Prostate gland (tissue), 2 donors: Measurements from ENCODE around the gene CGREF1. TPM values are rescaled to one million over a fixed set of nuclear protein-coding genes. Genes with fewer than 3 reads are reported as not detected.

Source experiments
- DNase-seq: peaks from one replicate; pipeline ENCODE4 v3.0.0-alpha.2; 2019; ENCODE audit warnings: low spot score
- H3K27ac ChIP-seq, 2 donors: fragments of 200-600 bp; sonication (generic); 2 replicates each; pipeline ENCODE4 v1.5.1; 2017 to 2019
- H3K27me3 ChIP-seq: fragments of 200-600 bp; sonication (generic); replicated peaks from 2 replicates; pipeline ENCODE4 v1.5.1; 2019; ENCODE audit not compliant: insufficient read depth
- H3K36me3 ChIP-seq, 2 donors: fragments of 200-600 bp; sonication (generic); 1 replicate in 1 of 2; 2 replicates in 1 of 2; pipeline versions ENCODE4 v1.5.1 to v1.8.1; 2017 to 2019
- H3K4me1 ChIP-seq: fragments of 200-600 bp; sonication (generic); replicated peaks from 2 replicates; pipeline ENCODE4 v1.5.1; 2019
- H3K4me3 ChIP-seq, 2 donors: fragments of 200-600 bp; sonication (generic); 2 replicates each; pipeline ENCODE4 v1.5.1; 2017 to 2019
- H3K9me3 ChIP-seq: fragments of 200-600 bp; sonication (generic); 2 replicates; pipeline ENCODE4 v1.5.1; 2017
- POLR2A ChIP-seq: fragments of 450-650 bp; IDR thresholded peaks from one replicate; pipeline ENCODE4 v1.6.1; 2016; ENCODE audit warnings: antibody characterized with exemption, mild to moderate bottlenecking
- POLR2AphosphoS5 ChIP-seq: sonication (generic); formaldehyde crosslinking; IDR thresholded peaks from one replicate; pipeline ENCODE4 v1.6.1; 2017; ENCODE audit warnings: antibody characterized with exemption
- WGBS: methylation state at CpG from one replicate; pipeline ENCODE4 v1.1.5; 2018; 5-methylcytosine and 5-hydroxymethylcytosine counted together
- intact Hi-C: fragments of 100-400 bp; cut with DNase I; formaldehyde crosslinking; loops from one replicate; pipeline ENCODE4 v1.14.2; 2022
- total RNA-seq, 2 donors: library from RNA; depleted of rRNA; stranded (reverse); fragments of >200 nt; gene quantifications; one replicate each; pipeline ENCODE4 v1.1.0, GENCODE V29; 2016
- TF ChIP-seq, protein P1 (sequence below), 4 experiments: fragments of 200-600 bp in 2 of 4; fragments of 450-650 bp in 2 of 4; sonication (generic) in 2 of 4; IDR thresholded peaks; 1 replicate in 3 of 4; 2 replicates in 1 of 4; pipeline ENCODE4 v1.5.1; 2016 to 2019; ENCODE audit warnings: antibody characterized with exemption in 4 of 4, mild to moderate bottlenecking in 2 of 4, moderate library complexity in 2 of 4

Gene CGREF1
- total RNA-seq, 2 donors from 2014 or later = 4.9 to 10.7 TPM

- intact Hi-C loops = no loop called here
- H3K27ac ChIP-seq = no peak overlapping the region
- WGBS = 96% methylated on average over 8 of the region's 8 CpGs
Measured at GRCh38 chr2:27147935-27148334, 29.0 kb upstream of the CGREF1 start.

GRCh38 chr2:27145682-27146081 lies 26.8 kb upstream of the CGREF1 start:
- TF ChIP-seq POLR2A = no peak
- no peak for TF ChIP-seq POLR2AphosphoS5
- TF ChIP-seq, protein P1, sequence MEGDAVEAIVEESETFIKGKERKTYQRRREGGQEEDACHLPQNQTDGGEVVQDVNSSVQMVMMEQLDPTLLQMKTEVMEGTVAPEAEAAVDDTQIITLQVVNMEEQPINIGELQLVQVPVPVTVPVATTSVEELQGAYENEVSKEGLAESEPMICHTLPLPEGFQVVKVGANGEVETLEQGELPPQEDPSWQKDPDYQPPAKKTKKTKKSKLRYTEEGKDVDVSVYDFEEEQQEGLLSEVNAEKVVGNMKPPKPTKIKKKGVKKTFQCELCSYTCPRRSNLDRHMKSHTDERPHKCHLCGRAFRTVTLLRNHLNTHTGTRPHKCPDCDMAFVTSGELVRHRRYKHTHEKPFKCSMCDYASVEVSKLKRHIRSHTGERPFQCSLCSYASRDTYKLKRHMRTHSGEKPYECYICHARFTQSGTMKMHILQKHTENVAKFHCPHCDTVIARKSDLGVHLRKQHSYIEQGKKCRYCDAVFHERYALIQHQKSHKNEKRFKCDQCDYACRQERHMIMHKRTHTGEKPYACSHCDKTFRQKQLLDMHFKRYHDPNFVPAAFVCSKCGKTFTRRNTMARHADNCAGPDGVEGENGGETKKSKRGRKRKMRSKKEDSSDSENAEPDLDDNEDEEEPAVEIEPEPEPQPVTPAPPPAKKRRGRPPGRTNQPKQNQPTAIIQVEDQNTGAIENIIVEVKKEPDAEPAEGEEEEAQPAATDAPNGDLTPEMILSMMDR (IDR thresholded peaks at IDR 0.05) = no peak
- H3K36me3 ChIP-seq = no peaks in the 10 kb centered on the region
- DNase-seq = no peak
- no peak overlapping the region for H3K4me3 ChIP-seq
- H3K9me3 ChIP-seq = no peaks in the 10 kb centered on the region
- no peaks in the 10 kb centered on the region for H3K4me1 ChIP-seq
- H3K27ac ChIP-seq = no peak overlapping the region
- 59% methylated on average over 2 of the region's 2 CpGs for WGBS
- intact Hi-C loops = no loop called here
- H3K27me3 ChIP-seq = no peaks in the 10 kb centered on the region

More at GRCh38 chr2:27147935-27148334, 29.0 kb upstream of the CGREF1 start:
- TF ChIP-seq, protein P1 (IDR thresholded peaks at IDR 0.05) = no peak
- TF ChIP-seq POLR2A (no peak), POLR2AphosphoS5 (no peak)
- Histone ChIP-seq H3K27me3 (no peaks in the 10 kb centered on the region), H3K4me1 (no peaks in the 10 kb centered on the region), H3K36me3 (no peaks in the 10 kb centered on the region), H3K9me3 (no peaks in the 10 kb centered on the region), H3K4me3 (no peak overlapping the region)
- DNase-seq = no peak

DNA sequence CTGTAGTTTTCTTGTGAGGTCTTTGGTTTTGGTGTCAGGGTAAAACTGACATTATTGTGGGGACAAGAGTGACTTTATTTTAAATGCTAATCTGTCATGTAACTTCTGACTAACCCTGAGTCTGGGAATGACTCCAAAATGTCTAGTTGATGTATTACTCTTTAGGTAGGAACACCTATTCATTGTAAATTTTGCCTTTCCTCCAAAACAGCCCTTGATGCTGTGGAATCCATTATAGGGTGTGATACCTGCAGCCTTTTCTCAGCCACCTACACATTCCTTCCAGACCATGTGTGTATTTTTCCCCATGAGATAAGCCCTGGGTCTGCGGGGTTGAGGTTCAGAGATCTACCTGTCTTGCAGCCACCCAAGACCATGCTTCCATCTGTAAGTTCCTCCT lies 24.4 kb upstream of the CGREF1 start:
- DNase-seq = no peak
- Histone ChIP-seq H3K4me1 (no peaks in the 10 kb centered on the region), H3K27me3 (no peaks in the 10 kb centered on the region), H3K4me3 (no peak overlapping the region), H3K27ac (no peak overlapping the region), H3K36me3 (no peaks in the 10 kb centered on the region), H3K9me3 (no peaks in the 10 kb centered on the region)
- no peak for TF ChIP-seq POLR2AphosphoS5
- no peak for TF ChIP-seq POLR2A
- WGBS = 52% methylated on average over 1 of the region's 1 CpG
- intact Hi-C loops = no loop called here

GRCh38 chr2:27139310-27139709 lies 20.4 kb upstream of the CGREF1 start, which contains the start of gene PRR30:
TSS of gene PRR30 (minus strand) at chr2:27139410. CDS start at chr2:27138329, 1,081 bp downstream.
- Histone ChIP-seq H3K36me3 (no peaks in the 10 kb centered on the region), H3K27ac (no peak within 1 kb of the TSS), H3K4me3 (no peak within 1 kb of the TSS), H3K9me3 (no peaks in the 10 kb centered on the region), H3K27me3 (no peaks in the 10 kb centered on the region), H3K4me1 (no peaks in the 10 kb centered on the region)
- TF ChIP-seq POLR2A (no peak), POLR2AphosphoS5 (no peak)
- TF ChIP-seq, protein P1 (IDR thresholded peaks at IDR 0.05) = no peak
- intact Hi-C loops = no loop called here
- DNase-seq = no peak
- WGBS = 72% methylated on average over 4 of the region's 4 CpGs

- no peak for TF ChIP-seq POLR2AphosphoS5
- no peak for TF ChIP-seq POLR2A
- TF ChIP-seq, protein P1 (IDR thresholded peaks at IDR 0.05) = no peak
- Histone ChIP-seq H3K9me3 (no peaks in the 10 kb centered on the region), H3K27me3 (no peaks in the 10 kb centered on the region), H3K36me3 (no peaks in the 10 kb centered on the region), H3K4me3 (no peak overlapping the region), H3K27ac (no peak overlapping the region), H3K4me1 (peaks cover 5% of the 10 kb centered on the region)
- intact Hi-C loops = no loop called here
- 82% methylated on average over 7 of the region's 7 CpGs for WGBS
- no peak for DNase-seq
Measured at GRCh38 chr2:27138111-27138510, 19.2 kb upstream of the CGREF1 start.
